Inflammatory macrophage treated with lipopolysaccharide for 4 hours (primary cell): ENCODE data around the gene NKX2-1.
A peak's percentile ranks its signal among the peaks of the same experiment; 100 is the strongest.
"Not testable (repeated sequence)": the region's sequence is repeated elsewhere in the genome, so short reads cannot be mapped to it uniquely, and the experiment has no call there.

Experiments used
- DNase-seq: peaks from one replicate; pipeline ENCODE4 v3.0.0-alpha.2; 2020

Gene NKX2-1

GRCh38 chr14:36505181-36505815 is 14.7 kb downstream of the NKX2-1 start:
- DNase-seq: no peak

DNA sequence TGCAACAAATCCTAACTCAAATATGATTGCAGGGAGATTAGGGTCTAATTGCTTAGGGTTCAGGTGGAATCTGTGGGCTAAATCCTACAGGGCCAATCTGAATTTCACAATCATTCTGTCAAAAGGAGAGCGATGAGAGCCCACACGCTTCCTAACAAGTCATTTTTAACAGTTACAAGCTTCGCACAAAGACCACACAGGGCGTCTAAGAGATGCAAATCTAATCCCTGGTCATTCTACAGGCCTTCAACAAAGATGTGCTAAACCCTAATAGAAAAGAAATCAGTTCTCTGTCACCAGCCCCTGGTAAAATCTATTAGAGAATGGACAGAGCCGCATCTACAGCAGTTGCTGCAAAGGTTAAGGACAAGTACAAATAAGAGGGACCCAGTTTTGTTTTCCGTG is 15.3 kb downstream of the NKX2-1 start:
- no peak for DNase-seq

DNA sequence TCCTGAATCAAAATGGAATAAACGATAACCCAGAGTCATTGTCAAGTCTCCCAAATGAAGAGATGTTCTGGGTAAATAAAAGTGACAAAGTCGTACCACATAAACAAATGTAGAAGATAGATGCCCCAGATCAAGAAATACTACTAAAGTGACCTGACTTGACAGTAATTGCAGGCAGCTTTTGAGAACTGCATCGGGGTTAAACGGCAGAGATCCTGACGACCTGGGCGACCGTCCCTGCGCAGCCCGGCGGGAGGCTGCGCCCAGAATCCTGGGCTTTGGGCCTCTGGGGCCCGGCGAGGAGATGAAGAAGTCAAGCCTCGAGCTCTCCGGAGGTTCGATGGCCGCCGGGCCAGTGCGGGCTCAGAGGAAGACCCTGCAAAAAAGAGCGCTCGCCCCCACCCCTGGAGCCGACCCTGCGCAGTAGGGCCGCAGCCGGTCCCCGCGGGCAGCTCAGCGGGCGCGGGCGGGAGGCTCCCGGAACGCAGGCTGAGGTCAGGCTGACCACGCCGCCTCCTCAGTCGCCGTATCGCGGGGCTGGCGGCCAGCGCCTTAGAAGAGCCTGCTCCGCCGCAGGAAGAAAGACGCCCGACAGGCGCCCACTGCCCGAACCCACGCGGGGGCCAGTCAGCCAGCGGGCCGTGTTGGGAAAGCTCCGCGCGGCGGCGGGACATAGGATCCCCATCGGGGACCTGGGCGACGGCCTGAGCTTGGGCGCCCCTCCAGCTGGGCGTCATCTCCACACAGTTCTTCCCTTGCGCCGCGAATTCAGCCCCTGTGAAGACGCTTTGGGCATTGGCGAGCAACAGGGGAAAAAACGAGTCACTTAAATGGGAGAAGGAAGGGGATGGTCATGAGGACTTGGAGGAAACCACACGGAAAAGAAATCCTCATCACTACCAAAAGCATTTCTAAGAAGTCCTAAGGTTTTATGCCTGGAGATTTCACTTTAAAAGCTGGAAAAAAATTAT is 16.0 kb downstream of the NKX2-1 start:
- no peak for DNase-seq

DNA sequence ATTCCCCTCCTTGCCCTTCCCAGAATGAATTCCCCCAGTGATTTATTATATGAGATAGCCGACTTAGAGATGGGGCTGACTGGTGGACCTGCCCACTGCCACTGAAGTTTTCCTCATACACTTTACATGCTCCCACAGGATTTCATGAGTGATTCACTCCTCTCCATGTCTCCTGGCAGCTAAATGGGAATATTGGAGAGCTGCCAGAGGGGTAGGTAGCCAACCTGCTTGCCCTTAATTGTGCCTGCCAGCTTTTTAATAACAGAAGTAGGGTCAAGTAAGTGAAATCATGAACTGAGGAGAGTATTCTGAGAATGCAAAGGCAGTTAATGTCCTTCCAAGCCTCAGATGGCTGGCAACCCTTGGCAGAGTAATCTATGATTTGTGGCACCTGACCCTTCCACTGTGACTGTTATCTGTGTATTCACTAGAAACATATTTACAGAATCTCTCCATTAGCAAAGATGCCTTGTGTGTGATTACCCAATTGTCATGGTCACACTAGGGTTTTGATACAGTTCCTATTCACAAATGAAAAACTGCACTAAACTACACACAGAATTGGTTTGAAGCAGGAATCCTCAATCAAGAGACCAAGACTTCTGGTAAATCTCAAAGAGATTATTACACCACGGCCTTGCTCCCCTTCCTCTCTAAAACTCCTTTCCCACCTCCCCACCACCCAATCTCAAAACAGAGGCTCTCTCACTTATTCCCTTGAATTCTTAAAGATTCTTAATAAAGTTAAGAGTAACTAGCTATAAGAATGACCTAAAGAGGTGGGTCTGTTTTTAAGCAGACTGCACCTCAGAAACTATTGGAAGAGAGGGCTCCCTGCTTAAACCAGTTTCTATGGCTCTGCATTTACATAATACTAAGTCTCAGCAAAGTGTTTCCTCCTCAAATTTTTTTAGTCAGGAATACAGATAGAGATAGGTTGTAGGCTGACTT is 17.2 kb downstream of the NKX2-1 start:
- no peak for DNase-seq

DNA sequence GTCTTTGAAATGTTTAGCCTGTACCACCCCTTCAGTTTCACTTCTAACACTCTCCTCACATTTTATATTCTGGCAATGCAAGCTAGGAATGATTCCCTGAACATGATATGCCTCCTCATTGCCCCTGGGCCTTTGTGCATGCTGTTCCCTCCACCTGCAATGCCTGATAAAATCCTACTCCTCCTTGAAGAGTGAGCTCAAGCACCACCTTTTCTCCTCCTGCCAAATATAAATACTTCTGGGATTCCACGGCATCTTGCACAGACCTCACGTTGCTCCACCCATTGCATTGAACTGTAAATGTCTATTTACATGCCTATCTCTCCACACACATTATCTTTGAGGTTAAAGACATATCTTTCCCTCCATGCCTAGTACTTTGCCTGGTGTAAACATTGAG is 21.1 kb downstream of the NKX2-1 start:
- DNase-seq: no peak

DNA sequence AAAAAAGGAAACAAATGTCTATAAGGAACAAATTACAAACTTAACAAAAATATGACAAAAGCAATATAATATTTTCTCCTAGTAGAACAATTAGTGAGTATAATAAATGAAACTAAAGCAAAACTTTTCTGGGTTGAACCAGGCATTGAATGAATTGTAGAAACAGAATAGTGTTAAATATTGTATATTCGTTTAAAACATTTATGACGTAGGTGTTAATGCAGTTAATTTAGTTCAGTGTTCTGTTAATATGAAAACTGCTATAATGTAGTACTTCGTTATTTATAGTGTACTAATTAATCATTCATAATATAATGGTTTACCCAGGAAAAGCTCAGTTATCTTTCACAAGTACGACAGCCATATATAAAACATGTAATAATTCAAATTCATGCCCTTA is 23.7 kb downstream of the NKX2-1 start:
- DNase-seq: no peak

- no peak for DNase-seq
Observed at GRCh38 chr14:36495666-36496065, 24.4 kb downstream of the NKX2-1 start.

GRCh38 chr14:36493761-36494160 is 26.3 kb downstream of the NKX2-1 start:
- DNase-seq: no peak

DNA sequence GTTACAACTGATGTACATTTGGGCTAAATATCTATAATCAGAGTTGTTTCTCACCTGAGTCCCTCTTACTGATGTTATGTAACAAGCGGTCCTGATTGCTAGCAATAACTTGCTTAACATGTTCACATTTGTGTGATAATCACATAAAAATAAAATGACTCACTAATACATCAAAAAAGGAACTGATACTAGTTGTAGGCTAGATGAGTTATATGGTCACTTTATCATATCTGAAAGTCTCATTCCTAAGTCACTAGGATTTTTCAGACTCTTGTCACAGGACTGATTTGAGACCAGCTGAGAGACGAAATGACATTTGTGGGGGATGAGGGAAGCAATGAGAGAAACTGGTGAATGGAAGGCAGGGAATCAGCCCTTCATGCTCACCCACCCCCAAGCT is 34.3 kb downstream of the NKX2-1 start:
- DNase-seq: peak; percentile 2

GRCh38 chr14:36479344-36479743 is 40.7 kb downstream of the NKX2-1 start:
- no peak for DNase-seq

GRCh38 chr14:36478782-36479181 is 41.2 kb downstream of the NKX2-1 start:
- no peak for DNase-seq

DNA sequence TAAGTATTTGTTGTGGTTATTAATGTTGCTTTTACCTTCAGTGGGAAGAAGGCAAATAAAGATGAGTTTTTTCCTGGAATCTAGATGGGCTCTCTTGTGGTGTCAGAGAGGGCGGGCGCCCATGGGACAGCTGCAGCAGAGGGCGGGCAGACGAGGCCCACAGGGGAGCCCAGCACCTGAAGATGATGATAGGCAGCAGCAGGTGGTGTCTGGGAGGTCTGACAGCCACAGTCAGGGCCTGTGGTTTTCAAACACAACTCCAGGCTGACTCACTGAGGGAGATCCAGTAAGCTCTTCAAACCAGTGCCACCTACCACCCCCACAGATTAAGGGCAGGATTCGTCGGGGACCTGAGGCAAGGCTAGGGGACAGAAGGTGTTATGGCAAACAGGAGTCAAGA is 42.8 kb downstream of the NKX2-1 start:
- DNase-seq: no peak

DNA sequence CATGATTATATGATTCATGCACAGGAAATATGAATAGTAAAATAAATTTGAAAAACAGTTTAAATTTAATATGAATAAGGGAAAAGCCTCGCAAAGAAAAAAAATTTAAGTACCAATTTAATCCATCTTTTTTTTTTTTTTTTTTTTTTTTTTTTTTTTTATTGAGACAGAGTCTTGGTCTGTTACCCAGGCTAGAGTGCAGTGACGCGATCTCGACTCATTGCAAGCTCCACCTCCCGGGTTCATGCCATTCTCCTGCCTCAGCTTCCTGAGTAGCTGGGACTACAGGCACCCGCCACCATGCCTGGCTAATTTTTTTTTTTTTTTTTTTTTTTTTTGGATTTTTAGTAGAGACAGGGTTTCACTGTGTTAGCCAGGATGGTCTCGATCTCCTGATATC is 44.0 kb downstream of the NKX2-1 start:
- DNase-seq: not testable (repeated sequence)

- no peak for DNase-seq
Observed at GRCh38 chr14:36474593-36474992, 45.4 kb downstream of the NKX2-1 start.

GRCh38 chr14:36471431-36471830 is 48.6 kb downstream of the NKX2-1 start:
- DNase-seq: no peak

GRCh38 chr14:36467332-36467731 is 52.7 kb downstream of the NKX2-1 start:
- no peak for DNase-seq
